Measurements from ENCODE around the gene MCEMP1.

MCEMP1 gene

GRCh38 chr19:7682175-7682855 lies 5.4 kb downstream of the MCEMP1 start:
- no peaks in the 10 kb centered on the region; the same call in 1 of the 2 replicates for H3K27me3 ChIP-seq (ENCODE audit: control insufficient read depth, low read length)
- peaks cover 17% of the 10 kb centered on the region for H3K36me3 ChIP-seq (ENCODE audit: control insufficient read depth, low read length)
- H3K4me3 ChIP-seq (ENCODE audit: low read length) = peak overlapping the region; percentile 97
- peak overlapping the region; percentile 92 for H3K4me2 ChIP-seq (ENCODE audit: low read length)
- H3K9me2 ChIP-seq (replicated peaks; ENCODE audit: control insufficient read depth, low read length) = no peaks in the 10 kb centered on the region
- no peaks in the 10 kb centered on the region for H3K9me3 ChIP-seq (ENCODE audit: control insufficient read depth, insufficient read depth, low read length)
- no peaks in the 10 kb centered on the region; the same call in 1 of the 2 replicates for H4K20me1 ChIP-seq (ENCODE audit: control insufficient read depth, insufficient read depth, low read depth, low read length)
- no peak overlapping the region for H3K27ac ChIP-seq (ENCODE audit: low read depth, low read length)
- H3F3A ChIP-seq (ENCODE audit: control insufficient read depth, insufficient read depth) = no peaks in the 10 kb centered on the region
- peaks cover 21% of the 10 kb centered on the region for H3K79me2 ChIP-seq (ENCODE audit: control insufficient read depth, low read length)
- peaks cover 38% of the 10 kb centered on the region for H3K4me1 ChIP-seq (ENCODE audit: control insufficient read depth, low read length)
- TF ChIP-seq CTCF (IDR thresholded peaks at IDR 0.05; ENCODE audit: low read depth, low read length, poor library complexity, severe bottlenecking) (no peak), EZH2phosphoT487 (IDR thresholded peaks at IDR 0.05; ENCODE audit: borderline replicate concordance, low read length) (no peak)

- no peak overlapping the region for H3K27ac ChIP-seq (ENCODE audit: low read depth, low read length)
- H3K4me1 ChIP-seq (ENCODE audit: control insufficient read depth, low read length) = peaks cover 9% of the 10 kb centered on the region
- no peaks in the 10 kb centered on the region for H3K27me3 ChIP-seq (ENCODE audit: control insufficient read depth, low read length)
- peaks cover 20% of the 10 kb centered on the region for H3K79me2 ChIP-seq (ENCODE audit: control insufficient read depth, low read length)
- no peak for TF ChIP-seq EZH2phosphoT487 (IDR thresholded peaks at IDR 0.05; ENCODE audit: borderline replicate concordance, low read length)
- no peak for TF ChIP-seq CTCF (IDR thresholded peaks at IDR 0.05; ENCODE audit: low read depth, low read length, poor library complexity, severe bottlenecking)
- H4K20me1 ChIP-seq (ENCODE audit: control insufficient read depth, insufficient read depth, low read depth, low read length) = no peaks in the 10 kb centered on the region; the same call in 1 of the 2 replicates
- H3F3A ChIP-seq (ENCODE audit: control insufficient read depth, insufficient read depth) = no peaks in the 10 kb centered on the region
- no peak overlapping the region for H3K4me2 ChIP-seq (ENCODE audit: low read length)
- no peaks in the 10 kb centered on the region for H3K9me3 ChIP-seq (ENCODE audit: control insufficient read depth, insufficient read depth, low read length)
- H3K9me2 ChIP-seq (replicated peaks; ENCODE audit: control insufficient read depth, low read length) = no peaks in the 10 kb centered on the region
- no peak overlapping the region for H3K4me3 ChIP-seq (ENCODE audit: low read length)
- peaks cover 16% of the 10 kb centered on the region for H3K36me3 ChIP-seq (ENCODE audit: control insufficient read depth, low read length)
Measured at GRCh38 chr19:7685546-7686445, 8.9 kb downstream of the MCEMP1 start.

- peaks cover 11% of the 10 kb centered on the region for H3K36me3 ChIP-seq (ENCODE audit: control insufficient read depth, low read length)
- no peak overlapping the region for H3K27ac ChIP-seq (ENCODE audit: low read depth, low read length)
- H3K27me3 ChIP-seq (ENCODE audit: control insufficient read depth, low read length) = no peaks in the 10 kb centered on the region
- no peaks in the 10 kb centered on the region for H3K4me1 ChIP-seq (ENCODE audit: control insufficient read depth, low read length)
- no peaks in the 10 kb centered on the region for H3K9me2 ChIP-seq (replicated peaks; ENCODE audit: control insufficient read depth, low read length)
- H3K79me2 ChIP-seq (ENCODE audit: control insufficient read depth, low read length) = peaks cover 7% of the 10 kb centered on the region
- no peak overlapping the region for H3K4me3 ChIP-seq (ENCODE audit: low read length)
- H4K20me1 ChIP-seq (ENCODE audit: control insufficient read depth, insufficient read depth, low read depth, low read length) = no peaks in the 10 kb centered on the region; the same call in 1 of the 2 replicates
- no peak overlapping the region for H3K4me2 ChIP-seq (ENCODE audit: low read length)
- no peaks in the 10 kb centered on the region for H3F3A ChIP-seq (ENCODE audit: control insufficient read depth, insufficient read depth)
- TF ChIP-seq CTCF (IDR thresholded peaks at IDR 0.05; ENCODE audit: low read depth, low read length, poor library complexity, severe bottlenecking) (no peak), EZH2phosphoT487 (IDR thresholded peaks at IDR 0.05; ENCODE audit: borderline replicate concordance, low read length) (no peak)
- no peaks in the 10 kb centered on the region for H3K9me3 ChIP-seq (ENCODE audit: control insufficient read depth, insufficient read depth, low read length)
Measured at GRCh38 chr19:7687177-7687576, 10.3 kb downstream of the MCEMP1 start.

All from DOHH2 (cell line).